HepG2 (cell line): ENCODE data around the gene CLASP1. TPM values are rescaled to one million over a fixed set of nuclear protein-coding genes. Genes with fewer than 3 reads are reported as not detected.

Source experiments
- FOXM1 ChIP-seq: sonication (generic); formaldehyde crosslinking; IDR thresholded peaks from 2 replicates; pipeline ENCODE4 v1.5.0; 2020; ENCODE audit warnings: missing genetic modification reagents
- GPBP1L1 ChIP-seq: sonication (generic); formaldehyde crosslinking; IDR thresholded peaks from 2 replicates; pipeline ENCODE4 v1.5.0; 2020; ENCODE audit warnings: mild to moderate bottlenecking, missing genetic modification reagents
- HIVEP1 ChIP-seq: sonication (generic); formaldehyde crosslinking; IDR thresholded peaks from 2 replicates; pipeline ENCODE4 v1.4.0; 2020; ENCODE audit warnings: mild to moderate bottlenecking, missing genetic modification reagents
- KDM1A ChIP-seq: IDR thresholded peaks from 2 replicates; pipeline ENCODE4 v1.6.1; 2016; ENCODE audit warnings: missing compliant biosample characterization
- KIAA2018 ChIP-seq: sonication (generic); formaldehyde crosslinking; IDR thresholded peaks from 2 replicates; pipeline ENCODE4 v1.5.0; 2020; ENCODE audit warnings: mild to moderate bottlenecking, missing genetic modification reagents, borderline replicate concordance
- RBM22 ChIP-seq: fragments of 200-400 bp; formaldehyde crosslinking; optimal IDR thresholded peaks from 2 replicates; pipeline ENCODE3; 2017; ENCODE audit warnings: mild to moderate bottlenecking, low read length, moderate library complexity
- SIN3A ChIP-seq: IDR thresholded peaks from 2 replicates; pipeline ENCODE4 v1.6.1; 2011; ENCODE audit warnings: low read depth, mild to moderate bottlenecking, control low read depth, low read length, borderline replicate concordance
- SMAD3 ChIP-seq: sonication (generic); formaldehyde crosslinking; IDR thresholded peaks from 2 replicates; pipeline ENCODE4 v1.4.0; 2020; ENCODE audit warnings: missing genetic modification reagents
- TAF15 ChIP-seq: fragments of 200-400 bp; formaldehyde crosslinking; IDR thresholded peaks from one replicate; pipeline ENCODE4 v1.6.1; 2018; ENCODE audit warnings: mild to moderate bottlenecking, low read depth, low read length; ENCODE audit not compliant: poor library complexity, severe bottlenecking
- TFDP1 ChIP-seq: IDR thresholded peaks from 2 replicates; pipeline ENCODE4 v1.6.1; 2016; ENCODE audit warnings: missing compliant biosample characterization, missing genetic modification reagents, borderline replicate concordance
- ZBTB1 ChIP-seq: sonication (generic); formaldehyde crosslinking; IDR thresholded peaks from 2 replicates; pipeline ENCODE4 v1.4.0; 2020; ENCODE audit warnings: missing genetic modification reagents, borderline replicate concordance
- ZNF878 ChIP-seq: sonication (generic); formaldehyde crosslinking; IDR thresholded peaks from 2 replicates; pipeline ENCODE4 v1.8.1; 2023; ENCODE audit warnings: mild to moderate bottlenecking, missing genetic modification reagents, moderate library complexity
- polyA plus RNA-seq, 8 experiments: library from polyadenylated mRNA; depleted of rRNA in 3 of 8; stranded (reverse) in 7 of 8; unstranded in 1 of 8; fragments of >200 nt; fragmentation: Illumina TruSeq in 4 of 8; extraction: Trizol in 4 of 8; gene quantifications; 2 replicates each; pipeline versions ENCODE4 v1.2.1 to v1.2.3, GENCODE V29; 2011 to 2016; ENCODE audit warnings: low read depth in 4 of 8, missing spikeins in 1 of 8, mixed read lengths in 1 of 8; ENCODE audit not compliant: insufficient read depth in 1 of 8
- total RNA-seq, 5 experiments: library from RNA; depleted of rRNA; stranded (reverse); fragments of >200 nt; fragmentation: Illumina TruSeq; extraction: Trizol; gene quantifications; 2 replicates each; pipeline ENCODE4 v1.2.3, GENCODE V29; 2016; ENCODE audit warnings: low read depth in 1 of 5

CLASP1 gene
- total and polyA plus RNA-seq, 2 of the 13 experiments (the other 11 are each of a cell fraction or from before 2014, with no cell fraction given): 11.7 to 47.9 TPM

GRCh38 chr2:121649596-121650314 is 493 bp upstream of the CLASP1 start (continued):
- TF ChIP-seq KIAA2018 (CRISPR knock-in tag): no peak
- TF ChIP-seq TFDP1 (CRISPR knock-in tag): peak; percentile 58; the same call in 1 of the 2 replicates
- peak; percentile 86 for TF ChIP-seq FOXM1
- TF ChIP-seq TAF15: no peak
- 0 out of 2 replicates have a peak, but pooled peaks have one; percentile 56 for TF ChIP-seq ZBTB1 (CRISPR knock-in tag)
- TF ChIP-seq HIVEP1 (CRISPR knock-in tag): no peak; the same call in 1 of the 2 replicates
- TF ChIP-seq RBM22: peak; percentile 23
- peak; percentile 76; the same call in 1 of the 2 replicates for TF ChIP-seq SMAD3 (CRISPR knock-in tag)
- no peak for TF ChIP-seq GPBP1L1 (CRISPR knock-in tag)
- peak; percentile 92 for TF ChIP-seq SIN3A
- peak; percentile 89 for TF ChIP-seq ZNF878 (CRISPR knock-in tag)
- 0 out of 2 replicates have a peak, but pooled peaks have one; percentile 34 for TF ChIP-seq KDM1A (CRISPR knock-in tag)
